DND-41 (cell line): Measurements from ENCODE around the gene SCRG1.

Experiments
- ATAC-seq: fragments of 200-7000 bp; cut with Tn5 transposase; 3 replicates; pipeline ENCODE4 v1.9.1; 2021; ENCODE audit warnings: low read depth; ENCODE audit not compliant: insufficient read depth
- DNase-seq: peaks from one replicate; pipeline ENCODE4 v3.0.0-alpha.2; 2020
- H2AFZ ChIP-seq: 2 replicates; pipeline ENCODE4 v1.6.0; 2012; ENCODE audit warnings: low read depth, low read length
- H3K27ac ChIP-seq: 2 replicates; pipeline ENCODE4 v1.5.1; 2012; ENCODE audit warnings: low read length, inconsistent platforms
- H3K27me3 ChIP-seq: fragments of 200-600 bp; sonication (generic); 2 replicates; pipeline ENCODE4 v1.6.0; 2012; ENCODE audit warnings: low read length, mild to moderate bottlenecking, inconsistent platforms; ENCODE audit not compliant: insufficient read depth, poor library complexity
- H3K36me3 ChIP-seq: 2 replicates; pipeline ENCODE4 v1.5.1; 2012; ENCODE audit warnings: low read length, inconsistent platforms; ENCODE audit not compliant: insufficient read depth
- H3K4me1 ChIP-seq: 2 replicates; pipeline ENCODE4 v1.5.1; 2012; ENCODE audit warnings: mild to moderate bottlenecking, low read length; ENCODE audit not compliant: insufficient read depth
- H3K4me2 ChIP-seq: 2 replicates; pipeline ENCODE4 v1.6.0; 2012; ENCODE audit warnings: mild to moderate bottlenecking, moderate library complexity, low read length, inconsistent platforms; ENCODE audit not compliant: insufficient read depth
- H3K4me3 ChIP-seq, 2 experiments: fragments of 200-600 bp in 1 of 2; shearing (Covaris generic) in 1 of 2; 2 replicates each; pipeline ENCODE4 v1.5.1; 2012 to 2016; ENCODE audit warnings: inconsistent platforms in 2 of 2, low read length in 2 of 2, mild to moderate bottlenecking in 2 of 2, low read depth in 1 of 2, moderate library complexity in 1 of 2
- H3K79me2 ChIP-seq: 2 replicates; pipeline ENCODE4 v1.6.0; 2012; ENCODE audit warnings: low read length, inconsistent platforms; ENCODE audit not compliant: insufficient read depth
- H3K9ac ChIP-seq: 2 replicates; pipeline ENCODE4 v1.6.0; 2012; ENCODE audit warnings: low read depth, mild to moderate bottlenecking, inconsistent platforms, low read length, moderate library complexity
- H3K9me3 ChIP-seq: 2 replicates; pipeline ENCODE4 v1.5.1; 2012; ENCODE audit warnings: low read length, moderate library complexity, mild to moderate bottlenecking, inconsistent platforms; ENCODE audit not compliant: insufficient read depth, severe bottlenecking
- H4K20me1 ChIP-seq: 2 replicates; pipeline ENCODE4 v1.6.0; 2012; ENCODE audit warnings: low read length; ENCODE audit not compliant: insufficient read depth
- EZH2 ChIP-seq: IDR thresholded peaks from 3 replicates; pipeline ENCODE4 v1.6.1; 2012; ENCODE audit warnings: borderline replicate concordance, low read depth, mild to moderate bottlenecking, moderate library complexity, low read length, inconsistent platforms; ENCODE audit not compliant: severe bottlenecking
- TF ChIP-seq, protein P1 (sequence below): IDR thresholded peaks from 2 replicates; pipeline ENCODE4 v1.5.1; 2012; ENCODE audit warnings: borderline replicate concordance, low read length, moderate library complexity, mild to moderate bottlenecking; ENCODE audit not compliant: poor library complexity, severe bottlenecking; ENCODE audit errors: extremely low read depth

The SCRG1 gene

DNA sequence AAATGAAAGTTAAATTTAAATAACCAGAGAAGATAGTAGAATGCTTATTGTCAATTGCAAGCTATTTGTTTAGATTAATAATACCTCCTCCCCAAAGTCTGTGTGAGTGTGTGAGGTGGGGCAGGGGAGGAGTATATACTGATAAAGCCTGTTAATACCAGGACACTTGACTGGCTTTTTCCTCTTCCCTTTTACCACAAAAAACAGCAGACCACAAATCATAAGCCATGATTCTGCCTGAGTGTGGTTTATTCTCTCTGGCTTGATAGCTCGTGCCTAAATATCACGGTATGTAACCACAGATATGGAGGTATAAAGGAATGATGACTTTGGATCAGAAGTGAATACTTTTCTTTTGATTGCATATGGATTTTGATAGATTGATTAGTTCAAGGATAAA, 21.9 kb upstream of the SCRG1 start:
- TF ChIP-seq, protein P1, sequence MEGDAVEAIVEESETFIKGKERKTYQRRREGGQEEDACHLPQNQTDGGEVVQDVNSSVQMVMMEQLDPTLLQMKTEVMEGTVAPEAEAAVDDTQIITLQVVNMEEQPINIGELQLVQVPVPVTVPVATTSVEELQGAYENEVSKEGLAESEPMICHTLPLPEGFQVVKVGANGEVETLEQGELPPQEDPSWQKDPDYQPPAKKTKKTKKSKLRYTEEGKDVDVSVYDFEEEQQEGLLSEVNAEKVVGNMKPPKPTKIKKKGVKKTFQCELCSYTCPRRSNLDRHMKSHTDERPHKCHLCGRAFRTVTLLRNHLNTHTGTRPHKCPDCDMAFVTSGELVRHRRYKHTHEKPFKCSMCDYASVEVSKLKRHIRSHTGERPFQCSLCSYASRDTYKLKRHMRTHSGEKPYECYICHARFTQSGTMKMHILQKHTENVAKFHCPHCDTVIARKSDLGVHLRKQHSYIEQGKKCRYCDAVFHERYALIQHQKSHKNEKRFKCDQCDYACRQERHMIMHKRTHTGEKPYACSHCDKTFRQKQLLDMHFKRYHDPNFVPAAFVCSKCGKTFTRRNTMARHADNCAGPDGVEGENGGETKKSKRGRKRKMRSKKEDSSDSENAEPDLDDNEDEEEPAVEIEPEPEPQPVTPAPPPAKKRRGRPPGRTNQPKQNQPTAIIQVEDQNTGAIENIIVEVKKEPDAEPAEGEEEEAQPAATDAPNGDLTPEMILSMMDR, result no peak
- Histone ChIP-seq H3K79me2 (no peaks in the 10 kb centered on the region), H2AFZ (no peak overlapping the region), H3K27me3 (no peaks in the 10 kb centered on the region), H3K27ac (no peak overlapping the region), H3K9ac (no peak overlapping the region), H3K9me3 (no peaks in the 10 kb centered on the region), H3K4me1 (peaks cover 20% of the 10 kb centered on the region), H3K4me2 (no peak overlapping the region), H3K4me3 (no peak overlapping the region), H3K36me3 (no peaks in the 10 kb centered on the region), H4K20me1 (no peaks in the 10 kb centered on the region)
- DNase-seq (no peak), ATAC-seq (peak; percentile 48)

DNA sequence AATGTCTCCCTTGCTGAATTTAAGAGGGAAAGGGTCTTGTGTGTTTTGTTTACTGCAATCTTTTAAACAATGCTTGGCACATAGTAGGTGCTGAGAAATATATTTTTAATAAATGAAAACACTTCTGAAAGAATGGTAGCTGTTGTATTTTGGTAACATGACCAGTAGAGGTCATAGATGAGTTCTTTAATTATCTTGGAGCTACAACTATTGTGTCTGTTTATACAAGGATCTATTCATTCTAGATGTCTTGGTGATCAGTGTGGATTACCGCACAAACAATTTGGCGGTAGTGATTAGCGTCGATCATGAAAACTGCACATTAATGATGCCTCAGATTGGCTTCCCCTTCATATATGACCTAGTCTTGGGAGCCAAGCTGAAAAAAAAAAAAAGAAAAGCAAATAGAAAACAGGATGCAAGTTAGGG, 21.4 kb upstream of the SCRG1 start:
- DNase-seq (no peak), ATAC-seq (peak; percentile 51; the same call in 2 of the 3 replicates)
- no peak overlapping the region for H3K4me3 ChIP-seq

GRCh38 chr4:173418639-173419038, 19.7 kb upstream of the SCRG1 start:
- H3K27me3 ChIP-seq, result no peaks in the 10 kb centered on the region
- peaks cover 9% of the 10 kb centered on the region for H3K4me1 ChIP-seq
- H3K9me3 ChIP-seq, result no peaks in the 10 kb centered on the region
- DNase-seq, result no peak
- H3K9ac ChIP-seq, result no peak overlapping the region
- H3K36me3 ChIP-seq, result no peaks in the 10 kb centered on the region
- H3K4me3 ChIP-seq, result no peak overlapping the region
- H4K20me1 ChIP-seq, result no peaks in the 10 kb centered on the region
- H3K4me2 ChIP-seq, result no peak overlapping the region
- no peak for ATAC-seq
- no peaks in the 10 kb centered on the region for H3K79me2 ChIP-seq
- H3K27ac ChIP-seq, result no peak overlapping the region
- no peak for TF ChIP-seq EZH2
- TF ChIP-seq, protein P1, result no peak
- H2AFZ ChIP-seq, result no peak overlapping the region

More for the DNA sequence above, 21.4 kb upstream of the SCRG1 start:
- no peak overlapping the region for H3K4me2 ChIP-seq
- H3K36me3 ChIP-seq, result no peaks in the 10 kb centered on the region
- H3K79me2 ChIP-seq, result no peaks in the 10 kb centered on the region
- H3K27me3 ChIP-seq, result no peaks in the 10 kb centered on the region
- H3K4me1 ChIP-seq, result peaks cover 15% of the 10 kb centered on the region
- no peaks in the 10 kb centered on the region for H3K9me3 ChIP-seq
- no peaks in the 10 kb centered on the region for H4K20me1 ChIP-seq
- H2AFZ ChIP-seq, result no peak overlapping the region
- no peak overlapping the region for H3K9ac ChIP-seq
- no peak overlapping the region for H3K27ac ChIP-seq
- TF ChIP-seq, protein P1, result peak; percentile 64
- TF ChIP-seq EZH2, result no peak

DNA sequence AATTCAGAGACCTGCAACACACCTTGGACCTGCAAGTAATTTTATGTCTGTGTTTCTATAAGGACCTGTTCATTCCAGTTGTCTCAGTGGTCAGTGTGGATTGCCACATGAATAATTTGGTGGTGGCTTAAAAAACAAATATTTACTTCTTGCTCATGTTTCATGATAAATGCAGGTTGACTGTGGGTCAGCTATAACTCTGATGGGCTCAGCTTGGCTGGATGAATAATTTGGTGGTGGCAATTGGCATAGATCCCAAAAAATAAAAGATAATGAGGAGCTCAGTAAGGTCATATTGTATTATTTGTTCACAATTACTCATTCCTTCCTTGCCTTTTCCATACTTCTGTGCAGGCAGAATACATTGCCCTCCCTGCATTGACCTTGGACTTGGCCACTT, 18.9 kb upstream of the SCRG1 start:
- Histone ChIP-seq H3K9ac (no peak overlapping the region), H4K20me1 (no peaks in the 10 kb centered on the region), H3K4me2 (no peak overlapping the region), H3K27me3 (no peaks in the 10 kb centered on the region), H3K27ac (no peak overlapping the region), H2AFZ (no peak overlapping the region), H3K9me3 (no peaks in the 10 kb centered on the region), H3K4me3 (no peak overlapping the region), H3K4me1 (peaks cover 9% of the 10 kb centered on the region), H3K79me2 (no peaks in the 10 kb centered on the region), H3K36me3 (no peaks in the 10 kb centered on the region)
- no peak for DNase-seq
- ATAC-seq, result no peak
- TF ChIP-seq, protein P1, result no peak
- TF ChIP-seq EZH2, result no peak
